ENCODE measurements around the gene PRSS12.
"Not testable (repeated sequence)": the region's sequence is repeated elsewhere in the genome, so short reads cannot be mapped to it uniquely, and the experiment has no call there.

GRCh38 chr4:118266145-118266496 is 86.7 kb downstream of the PRSS12 start:
- not testable (repeated sequence) for TF ChIP-seq CTCF (IDR thresholded peaks at IDR 0.05; ENCODE audit: extremely low read depth in 1 of 2, insufficient read depth in 1 of 2, low read depth in 1 of 2, low read length in 2 of 2); EZH2 (IDR thresholded peaks at IDR 0.05; ENCODE audit: borderline replicate concordance, low read depth, low read length, severe bottlenecking); POLR2A (IDR thresholded peaks at IDR 0.05; ENCODE audit: low read depth, low read length); FOS (IDR thresholded peaks at IDR 0.05; ENCODE audit: borderline replicate concordance, insufficient read depth, low read length); JUN (IDR thresholded peaks at IDR 0.05; ENCODE audit: borderline replicate concordance, insufficient read depth, insufficient read length, low read depth); MAX (IDR thresholded peaks at IDR 0.05; ENCODE audit: insufficient read depth, insufficient read length); POLR2AphosphoS5 (IDR thresholded peaks at IDR 0.05; ENCODE audit: insufficient read depth, low read depth, low read length)

Measured in endothelial cell of umbilical vein (primary cell).